CD4-positive, alpha-beta T cell treated with Interleukin-12 subunit alpha and Interleukin-12 subunit beta, for 1 hour (primary cell): ENCODE data around the gene RAB39B.
"Not testable (repeated sequence)": the region's sequence is repeated elsewhere in the genome, so short reads cannot be mapped to it uniquely, and the experiment has no call there.

Experiments used
- DNase-seq: peaks from one replicate; pipeline ENCODE4 v3.0.0-alpha.2; 2020

Gene RAB39B, protein sequence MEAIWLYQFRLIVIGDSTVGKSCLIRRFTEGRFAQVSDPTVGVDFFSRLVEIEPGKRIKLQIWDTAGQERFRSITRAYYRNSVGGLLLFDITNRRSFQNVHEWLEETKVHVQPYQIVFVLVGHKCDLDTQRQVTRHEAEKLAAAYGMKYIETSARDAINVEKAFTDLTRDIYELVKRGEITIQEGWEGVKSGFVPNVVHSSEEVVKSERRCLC

DNA sequence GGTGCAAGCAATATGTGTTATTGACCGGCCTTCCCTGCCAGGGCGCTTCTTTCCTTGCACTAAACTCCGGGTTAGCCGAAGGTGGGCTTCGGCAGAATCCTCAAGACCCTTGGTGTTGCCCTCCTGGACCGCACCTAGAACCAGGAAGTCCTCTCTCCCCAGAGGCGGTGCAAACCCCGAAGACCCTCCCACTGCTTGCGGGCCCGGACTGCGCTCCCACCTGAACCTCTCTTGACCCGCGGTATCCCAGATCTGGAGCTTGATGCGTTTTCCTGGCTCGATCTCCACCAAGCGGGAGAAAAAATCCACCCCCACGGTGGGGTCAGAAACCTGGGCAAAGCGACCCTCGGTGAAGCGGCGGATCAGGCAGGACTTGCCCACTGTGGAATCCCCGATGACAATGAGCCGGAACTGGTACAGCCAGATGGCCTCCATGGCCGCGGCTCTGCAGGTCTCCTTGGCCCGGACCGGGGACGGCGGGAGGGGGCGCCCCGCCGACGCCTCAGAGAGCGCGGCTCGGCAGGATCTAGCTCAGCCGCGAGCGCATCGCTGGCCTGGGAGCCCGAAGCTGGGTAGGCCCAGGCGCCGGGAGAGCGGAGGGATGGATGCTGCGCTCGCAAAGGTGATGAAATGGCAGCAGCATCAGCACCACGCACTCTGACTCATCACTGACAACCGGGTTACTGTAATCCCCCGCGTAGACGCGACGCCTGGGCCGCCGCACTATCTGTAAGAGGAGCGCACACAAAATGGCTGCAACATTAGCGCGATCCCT lies at the start of gene RAB39B:
Gene RAB39B, minus strand, starts transcription at position 638 of the 775 bp plus-strand sequence. Its CDS starts 203 bp downstream, at position 435.
- peak; percentile 72 for DNase-seq

DNA sequence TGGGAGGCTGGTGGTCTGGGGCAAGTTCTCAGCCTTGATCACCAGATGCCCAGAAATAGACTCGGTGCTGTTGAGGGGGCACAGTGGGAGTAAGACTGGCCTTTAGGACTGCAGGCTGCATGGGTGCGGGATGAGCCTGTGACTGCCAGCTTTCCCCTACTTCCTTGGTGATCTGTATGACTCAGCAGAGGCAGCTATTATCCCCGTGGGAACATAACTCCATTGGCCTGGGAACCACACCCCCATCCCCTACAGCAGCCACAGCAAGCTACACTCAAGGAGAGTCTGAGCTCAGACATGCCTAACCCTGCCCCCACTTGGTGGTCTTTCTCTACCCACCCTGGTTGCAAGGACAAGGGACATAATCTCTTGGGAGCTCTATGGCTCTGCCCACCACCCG lies 49.5 kb upstream of the RAB39B start:
- DNase-seq = no peak

DNA sequence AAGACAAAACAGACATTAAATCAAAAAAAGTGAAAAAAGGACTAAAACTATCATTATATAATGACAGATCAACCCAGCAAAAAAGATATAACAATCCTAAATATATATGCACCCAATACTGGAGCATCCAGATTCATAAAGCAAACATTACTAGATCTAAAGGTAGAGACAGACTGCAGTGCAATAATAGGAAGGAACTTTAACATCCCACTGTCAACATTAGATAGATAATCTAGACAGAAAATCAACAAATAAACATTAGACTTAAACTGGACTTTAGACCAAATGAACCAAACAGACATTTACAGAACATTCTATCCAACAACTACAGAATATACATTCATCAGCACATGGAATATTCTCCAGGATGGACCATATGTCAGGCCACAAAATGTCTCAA lies 29.5 kb upstream of the RAB39B start:
- DNase-seq = no peak

DNA sequence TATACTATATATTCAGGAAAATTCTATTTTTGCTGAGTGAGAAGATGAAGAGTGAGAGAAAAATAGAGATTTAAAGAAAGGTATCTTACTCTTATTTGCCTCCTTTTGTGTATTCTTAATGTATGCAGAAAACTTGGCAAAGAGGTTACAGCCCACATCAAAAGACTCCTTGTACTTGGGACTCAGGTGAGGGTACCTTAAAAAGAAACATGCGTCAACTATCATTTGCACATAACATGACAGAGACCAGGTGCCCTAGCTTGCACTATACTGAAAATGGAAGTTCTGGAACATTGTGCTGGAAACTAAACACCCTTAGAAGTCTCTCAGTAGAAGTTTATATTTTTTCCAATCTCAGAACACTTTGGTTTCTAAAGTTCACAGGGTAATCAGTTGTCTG lies 15.6 kb upstream of the RAB39B start:
- no peak for DNase-seq

DNA sequence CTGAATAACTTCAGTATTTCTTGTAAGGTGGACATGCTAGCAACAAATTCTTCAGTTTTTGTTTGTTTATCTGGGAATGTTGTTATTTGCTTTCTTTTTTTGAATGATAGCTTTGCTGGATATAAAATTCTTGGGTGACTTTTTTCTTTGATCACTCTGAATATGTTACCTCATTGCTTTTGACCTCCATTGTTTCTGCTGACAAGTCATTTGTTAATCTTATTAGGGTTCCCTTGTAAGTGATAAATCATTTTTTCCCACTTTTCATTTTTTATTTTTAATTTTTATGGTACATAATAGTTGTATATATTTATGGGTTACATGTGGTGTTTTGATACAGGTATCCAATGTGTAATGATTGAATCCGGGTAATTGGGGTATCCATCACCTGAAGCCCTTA lies 6.7 kb upstream of the RAB39B start:
- DNase-seq = no peak

DNA sequence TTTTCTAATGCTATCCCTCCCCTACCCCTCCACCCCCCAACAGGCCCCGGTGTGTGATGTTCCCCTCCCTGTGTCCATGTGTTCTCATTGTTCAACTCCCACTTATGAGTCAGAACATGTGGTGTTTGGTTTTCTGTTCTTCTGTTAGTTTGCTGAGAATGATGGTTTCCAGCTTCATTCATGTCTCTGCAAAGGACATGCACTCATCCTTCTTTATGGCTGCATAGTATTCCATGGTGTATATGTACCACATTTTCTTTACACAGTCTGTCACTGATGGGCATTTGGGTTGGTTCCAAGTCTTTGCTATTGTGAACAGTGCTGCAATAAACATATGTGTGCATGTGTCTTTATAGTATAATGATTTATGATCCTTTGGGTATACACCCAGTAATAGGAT lies 3.7 kb upstream of the RAB39B start:
- DNase-seq = not testable (repeated sequence)

DNA sequence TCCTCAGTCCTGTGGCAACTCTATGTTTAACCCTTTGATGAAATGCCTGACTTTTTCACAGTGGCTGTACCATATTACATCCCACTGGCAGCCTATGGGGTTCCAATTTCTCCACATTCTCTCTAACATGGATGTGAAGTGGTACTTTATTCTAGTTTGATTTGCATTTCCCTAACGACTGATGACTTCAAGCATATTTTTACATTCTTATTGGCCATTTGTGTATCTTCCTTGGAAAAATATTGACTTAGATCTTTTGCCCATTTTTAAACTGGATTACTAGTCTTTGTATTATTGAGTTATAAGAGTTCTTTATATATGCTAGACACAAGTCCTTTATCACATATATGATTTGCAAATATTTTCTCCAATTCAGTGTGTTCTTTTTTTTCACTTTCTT lies 2.1 kb upstream of the RAB39B start:
- DNase-seq = no peak

DNA sequence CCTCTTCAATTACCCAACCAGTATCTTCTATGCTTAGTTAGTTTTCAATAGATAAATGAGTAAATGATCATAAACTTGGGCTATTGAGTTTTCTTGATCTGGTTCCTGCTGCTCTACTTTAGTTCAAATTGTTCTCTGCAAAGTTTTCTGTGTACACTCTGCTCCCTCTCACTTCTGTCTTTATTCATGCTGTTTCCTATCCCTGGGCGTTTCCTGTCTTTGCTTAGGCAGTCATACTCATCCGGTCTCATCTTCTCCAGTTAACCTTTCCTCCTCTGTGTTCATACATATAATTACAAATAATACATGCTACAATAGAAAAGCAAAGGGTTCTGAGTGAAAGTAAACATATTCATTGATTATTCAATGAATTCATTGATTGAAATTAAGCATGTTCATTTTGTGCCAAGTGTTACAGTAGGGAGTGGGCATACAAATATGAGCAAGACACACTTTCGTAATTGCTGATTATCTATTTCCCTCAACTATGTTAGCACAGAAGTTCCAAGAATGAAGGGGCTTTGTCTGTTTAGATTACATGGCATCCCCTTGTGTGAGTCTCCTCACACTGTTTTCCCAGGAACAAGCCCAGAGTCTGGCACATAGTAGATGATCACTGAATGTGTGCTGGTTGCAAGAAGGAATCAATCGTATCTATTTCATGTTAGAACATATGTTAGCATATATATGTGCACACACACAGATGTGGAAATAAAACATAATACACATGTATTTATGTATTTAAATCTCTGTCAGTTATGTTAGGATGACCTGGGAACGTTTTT lies 1.1 kb downstream of the RAB39B start:
- DNase-seq = peak; percentile 23

DNA sequence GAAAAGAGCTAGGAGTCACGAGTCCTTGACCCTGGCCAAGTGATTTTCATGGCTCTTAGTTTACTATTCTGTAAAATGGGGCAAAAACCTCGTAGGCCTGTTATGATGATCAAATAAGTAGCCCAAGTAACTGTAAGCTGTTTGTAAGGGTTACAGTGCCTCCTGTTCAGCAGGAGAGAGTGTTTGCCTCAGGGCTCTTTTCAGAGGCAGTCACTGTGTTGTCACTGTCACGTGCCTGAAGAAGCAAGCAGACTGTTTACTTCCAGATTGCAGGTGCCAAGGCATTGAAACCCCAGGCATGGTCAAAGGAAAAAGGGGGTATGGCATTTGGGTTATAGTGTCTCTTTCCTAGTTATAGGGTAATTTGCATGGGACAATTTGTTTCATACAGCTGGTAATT lies 4.5 kb downstream of the RAB39B start:
- DNase-seq = no peak

DNA sequence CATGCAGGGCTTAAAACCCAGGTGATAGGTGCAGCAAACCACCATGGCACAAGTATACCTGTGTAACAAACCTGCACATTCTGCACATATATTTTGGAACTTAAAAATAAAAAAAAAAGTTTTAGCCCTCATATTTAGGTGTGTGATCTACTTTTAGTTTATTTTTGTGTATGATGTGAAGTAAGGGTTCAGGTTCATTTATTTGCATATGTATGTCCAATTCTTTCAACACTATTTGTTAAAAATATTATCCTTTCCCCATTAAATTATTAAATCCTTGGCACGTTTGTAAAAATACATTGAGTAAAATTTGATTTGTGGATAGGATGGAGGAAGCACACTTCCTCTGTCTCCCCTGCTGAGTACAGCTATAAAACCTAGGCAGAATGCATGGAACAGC lies 12.9 kb downstream of the RAB39B start:
- no peak for DNase-seq

DNA sequence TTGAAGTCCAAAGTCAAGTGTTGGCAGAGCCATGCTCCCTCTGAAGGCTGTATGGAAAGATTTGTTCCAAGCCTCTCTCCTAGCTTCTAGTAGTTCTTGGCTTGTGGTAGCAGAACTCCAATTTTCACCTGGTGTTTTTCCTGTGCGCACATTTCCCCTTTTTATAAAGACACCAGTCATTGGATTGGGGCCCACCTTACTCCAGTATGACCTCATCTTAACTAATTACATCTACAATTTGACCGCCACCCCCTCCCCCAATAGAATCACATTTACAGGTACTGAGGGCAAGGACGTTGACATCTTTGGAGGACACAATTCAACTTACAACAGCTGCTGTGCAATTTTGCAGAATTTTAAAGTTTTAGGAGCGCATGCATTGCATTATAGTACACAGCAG lies 16.8 kb downstream of the RAB39B start:
- no peak for DNase-seq

DNA sequence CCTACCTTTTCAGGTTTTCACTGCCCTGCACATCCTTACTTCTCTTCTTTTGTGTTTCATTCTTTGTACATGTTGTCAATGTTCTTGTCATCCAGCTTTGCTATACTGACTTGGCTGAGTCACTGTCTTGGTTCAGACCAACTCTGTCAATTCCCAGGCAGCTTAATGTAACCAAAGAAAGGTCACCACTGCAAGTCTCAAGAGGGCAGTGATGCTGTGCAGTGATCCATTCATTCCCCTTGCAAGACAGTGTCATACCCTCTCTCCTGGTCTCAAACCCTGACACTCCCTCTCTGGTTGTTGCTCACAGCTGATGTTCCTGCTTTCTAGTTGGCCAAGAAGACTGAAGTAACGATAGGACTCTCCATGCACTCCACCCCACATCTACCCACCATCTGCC lies 17.5 kb downstream of the RAB39B start:
- no peak for DNase-seq

DNA sequence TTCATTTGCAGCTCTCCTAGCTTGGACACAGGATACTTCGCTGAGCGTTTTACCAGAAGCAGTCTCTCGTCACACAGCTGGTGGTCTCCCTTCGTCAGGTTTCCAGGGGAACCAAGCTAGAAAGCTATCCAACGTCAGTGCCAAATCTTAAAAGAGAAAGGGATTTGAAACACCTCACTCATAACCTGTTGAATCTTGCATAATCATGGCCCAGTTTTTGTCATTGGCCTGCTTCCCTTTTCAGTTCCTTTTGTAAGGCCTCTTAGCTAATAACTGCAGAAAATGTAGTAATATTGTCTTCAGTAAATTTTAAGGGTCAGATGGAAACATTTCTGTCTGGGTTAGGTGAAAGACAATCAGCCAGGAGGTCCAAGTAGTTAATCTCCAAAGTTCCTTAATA lies 22.0 kb downstream of the RAB39B start:
- no peak for DNase-seq

DNA sequence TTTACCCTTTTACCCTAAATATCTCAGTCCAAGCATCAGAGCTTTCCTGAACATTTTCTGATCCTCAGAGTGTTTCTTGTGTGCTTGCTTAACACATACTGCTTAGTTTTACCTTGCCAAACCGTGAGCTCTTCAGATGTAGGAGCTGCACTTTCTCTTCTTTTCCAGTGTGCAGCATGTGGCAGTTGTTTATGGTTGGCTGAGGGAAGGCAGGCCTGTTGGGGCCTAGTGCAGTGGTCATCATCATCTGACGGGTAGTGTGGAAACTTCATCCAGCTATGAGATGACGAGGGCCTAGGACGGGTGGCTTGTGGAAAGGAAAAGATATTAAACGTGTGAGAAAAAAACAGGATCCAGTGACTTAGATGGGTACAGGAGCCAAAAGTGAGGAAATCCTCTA lies 26.6 kb downstream of the RAB39B start:
- no peak for DNase-seq

DNA sequence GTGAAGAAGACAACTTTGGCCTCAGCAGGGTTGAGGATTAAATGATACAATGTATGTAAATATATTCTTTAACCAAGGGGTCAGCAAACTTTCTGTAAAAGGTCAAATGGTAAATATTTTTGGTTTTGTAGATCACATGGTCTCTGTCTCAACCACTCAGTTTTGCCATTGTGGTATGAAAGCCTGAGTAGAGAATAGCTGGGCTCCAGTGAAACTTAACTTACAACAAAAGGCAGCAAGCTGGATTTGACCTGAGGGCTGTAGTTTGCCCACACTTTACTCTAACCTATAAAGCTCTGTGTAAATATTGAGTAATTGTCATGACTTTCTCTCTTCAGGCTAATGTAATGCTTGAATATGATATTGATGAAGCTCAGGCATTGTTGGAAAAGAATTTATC lies 28.4 kb downstream of the RAB39B start:
- no peak for DNase-seq

DNA sequence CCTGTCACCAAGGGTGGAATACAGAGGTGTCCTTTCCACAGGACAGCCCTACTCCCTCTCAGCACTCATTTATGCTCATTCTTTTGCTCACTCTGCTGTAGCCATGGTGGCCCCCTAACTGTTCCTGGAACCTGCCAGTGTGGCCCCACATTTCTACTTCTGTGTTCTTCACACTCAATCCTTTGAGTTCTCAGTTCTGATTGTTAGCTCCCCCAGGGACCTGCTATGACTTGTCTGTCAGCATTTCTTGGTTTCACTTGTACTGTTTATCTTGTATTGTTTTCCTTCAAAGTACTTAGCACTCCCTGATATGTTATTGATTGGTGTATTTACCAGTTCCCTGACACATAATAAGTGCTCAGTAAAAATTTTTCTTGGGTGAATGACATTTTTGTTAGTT lies 33.1 kb downstream of the RAB39B start:
- DNase-seq = no peak

DNA sequence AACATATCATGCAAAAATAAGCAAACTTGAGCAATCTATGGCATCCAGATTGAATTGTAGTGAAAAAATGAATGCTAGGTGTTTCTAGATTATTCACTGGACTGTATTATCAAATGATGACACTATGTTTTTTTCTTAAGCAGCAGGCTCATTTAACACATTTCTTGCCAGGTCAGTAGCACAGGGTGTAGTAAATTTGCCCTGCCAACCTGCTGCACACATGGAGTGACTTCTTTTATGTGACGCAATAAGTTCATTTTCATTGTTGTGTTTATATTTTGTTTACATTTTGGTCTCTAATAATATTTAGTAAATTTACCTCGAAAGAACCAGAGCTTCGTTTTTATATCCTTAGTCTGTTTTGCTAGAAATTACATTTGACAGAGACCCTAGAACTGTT lies 38.5 kb downstream of the RAB39B start:
- DNase-seq = no peak

DNA sequence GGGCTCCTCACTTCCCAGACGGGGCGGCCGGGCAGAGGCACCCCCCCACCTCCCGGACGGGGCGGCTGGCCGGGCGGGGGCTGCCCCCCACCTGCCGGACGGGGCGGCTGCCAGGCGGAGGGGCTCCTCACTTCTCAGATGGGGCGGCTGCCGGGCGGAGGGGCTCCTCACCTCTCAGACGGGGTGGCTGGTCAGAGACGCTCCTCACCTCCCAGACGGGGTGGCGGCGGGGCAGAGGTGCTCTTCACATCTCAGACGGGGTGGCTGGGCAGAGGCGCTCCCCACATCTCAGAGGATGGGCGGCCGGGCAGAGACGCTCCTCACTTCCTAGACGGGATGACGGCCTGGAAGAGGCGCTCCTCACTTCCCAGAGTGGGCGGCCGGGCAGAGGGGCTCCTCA lies 40.5 kb downstream of the RAB39B start:
- not testable (repeated sequence) for DNase-seq

DNA sequence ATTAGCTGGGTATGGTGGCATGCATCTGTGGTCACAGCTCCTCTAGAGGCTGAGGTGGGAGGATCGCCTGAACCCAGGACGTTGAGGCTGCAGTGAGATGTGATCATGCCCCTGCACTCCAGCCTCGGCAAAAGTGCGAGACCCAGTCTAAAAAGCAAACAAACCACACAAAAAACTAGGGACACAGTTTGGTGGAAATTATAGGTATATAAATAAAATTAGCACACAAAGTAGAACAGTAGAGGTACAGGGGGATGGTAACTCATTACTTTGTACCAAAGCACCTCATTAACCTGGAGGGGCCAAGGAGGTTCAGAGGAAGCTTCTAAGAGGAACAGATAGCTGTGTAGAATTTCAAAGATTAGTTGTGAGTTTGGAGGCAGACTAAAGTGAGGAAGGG lies 42.9 kb downstream of the RAB39B start:
- no peak for DNase-seq

DNA sequence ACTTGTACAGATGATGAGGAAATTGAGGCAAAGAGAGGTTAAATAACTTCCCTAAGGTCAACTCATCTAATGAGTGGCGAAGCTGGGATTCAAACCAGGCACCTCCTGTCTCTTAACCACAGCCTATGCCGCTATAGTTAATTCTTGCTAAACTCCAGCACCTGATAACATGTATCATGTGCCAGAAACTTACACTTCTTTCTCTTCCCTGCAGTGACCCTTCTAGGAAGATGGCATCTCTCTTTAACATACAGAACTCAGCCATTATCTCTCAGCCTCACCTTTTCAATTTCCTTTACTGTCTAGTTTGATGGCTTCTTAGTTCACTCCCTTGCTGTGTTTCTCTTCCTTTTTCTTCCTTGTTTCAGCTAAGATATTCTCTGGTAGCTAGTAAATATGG lies 45.5 kb downstream of the RAB39B start:
- DNase-seq = no peak

DNA sequence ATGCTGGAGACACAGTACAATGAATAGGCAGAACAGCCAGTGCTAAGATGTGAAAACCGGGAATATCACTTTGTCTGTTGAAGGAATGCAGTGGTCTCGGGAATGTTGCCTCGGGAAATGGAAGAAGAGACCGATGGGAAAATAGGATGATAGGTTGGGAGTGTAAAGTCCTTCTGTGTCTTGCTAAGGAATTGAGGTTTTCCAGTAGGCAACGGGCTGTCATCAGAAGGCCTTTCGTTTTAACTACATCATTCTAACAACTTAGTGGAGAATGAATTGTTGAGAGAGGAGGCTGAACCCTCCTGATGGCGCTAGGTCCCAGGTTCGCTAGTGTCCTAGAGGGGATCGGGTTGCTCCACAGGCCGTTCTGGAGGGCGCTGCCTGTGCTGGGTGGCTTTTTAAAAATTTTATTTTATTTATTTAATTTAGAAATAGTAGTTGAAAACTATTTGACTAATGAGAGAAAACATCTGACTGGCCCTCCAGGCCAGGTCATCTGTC lies 47.3 kb downstream of the RAB39B start:
- DNase-seq = no peak

DNA sequence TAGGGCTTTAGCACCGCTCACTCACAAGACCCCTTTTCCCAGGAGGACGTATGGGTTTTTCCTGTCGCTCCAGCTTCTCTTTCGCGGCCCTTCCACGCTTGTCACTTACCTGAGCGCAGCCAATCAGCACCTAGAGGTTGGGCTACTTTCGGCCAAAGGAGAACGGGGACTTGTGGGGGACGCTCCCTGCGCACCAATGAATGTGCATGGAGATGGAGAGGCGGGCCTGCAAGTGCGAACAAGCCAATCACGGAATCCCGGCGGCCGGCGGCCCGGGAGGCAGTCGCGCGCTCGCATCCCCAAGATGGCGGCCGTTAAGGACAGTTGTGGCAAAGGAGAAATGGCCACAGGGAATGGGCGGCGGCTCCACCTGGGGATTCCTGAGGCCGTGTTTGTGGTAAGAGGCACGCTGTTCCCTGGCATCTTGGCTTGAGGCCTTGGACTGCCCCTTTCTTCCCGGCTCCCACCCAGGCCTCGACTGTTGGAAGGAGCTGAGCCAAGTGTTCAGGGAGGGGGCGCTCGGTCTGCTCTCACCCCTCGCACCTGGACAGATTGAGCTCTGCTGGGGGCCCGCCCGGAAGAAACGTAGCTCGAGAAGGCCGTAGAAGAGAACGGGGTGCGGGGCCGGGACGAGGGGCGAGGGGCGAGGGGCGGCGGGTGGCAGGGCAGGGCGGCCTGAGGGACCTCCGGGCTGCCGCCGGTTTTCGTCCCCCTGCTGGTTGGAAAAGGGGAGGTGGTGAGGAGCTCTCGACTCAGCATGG lies 47.9 kb downstream of the RAB39B start, which contains the start of gene VBP1:
Gene VBP1, plus strand, starts transcription at position 282 of the 761 bp plus-strand sequence. Its CDS starts 23 bp downstream, at position 305.
- DNase-seq = peak; percentile 89
